CD4-positive, alpha-beta memory T cell (primary cell): ENCODE measurements around the gene GRID1. TPM values are rescaled to one million over a fixed set of nuclear protein-coding genes. Genes with fewer than 3 reads are reported as not detected.

Source experiments
- CTCF ChIA-PET: fragments of 350-600 bp; sonication (Branson Sonifier 250); formaldehyde crosslinking; loops from one replicate; lab custom pipeline; 2021; ENCODE audit warnings: inconsistent platforms; ENCODE audit not compliant: partially characterized antibody; lab: Charles Lee
- POLR2A ChIA-PET: fragments of 350-600 bp; sonication (Branson Sonifier 250); formaldehyde crosslinking; loops from one replicate; lab custom pipeline; 2021; ENCODE audit not compliant: partially characterized antibody; lab: Charles Lee
- DNase-seq, 5 donors: peaks; one replicate each; pipeline versions ENCODE4 v3.0.0 to v3.0.0-alpha.2; 2020 to 2022; ENCODE audit warnings: mixed read lengths in 1 of 5
- H3K27ac ChIP-seq: one replicate; pipeline ENCODE4 v1.7.0; 2013; ENCODE audit warnings: low read depth, low read length
- H3K27me3 ChIP-seq: 2 replicates; pipeline ENCODE4 v1.7.0; 2013; ENCODE audit warnings: mild to moderate bottlenecking, low read length, moderate library complexity; ENCODE audit not compliant: insufficient read depth
- H3K36me3 ChIP-seq: 2 replicates; pipeline ENCODE4 v1.7.0; 2013; ENCODE audit warnings: mild to moderate bottlenecking, low read length, moderate library complexity; ENCODE audit not compliant: insufficient read depth
- H3K4me1 ChIP-seq: 2 replicates; pipeline ENCODE4 v1.7.0; 2013; ENCODE audit warnings: mild to moderate bottlenecking, low read length, moderate library complexity; ENCODE audit not compliant: insufficient read depth
- H3K4me3 ChIP-seq, 2 donors: one replicate each; pipeline ENCODE4 v1.7.0; 2013; ENCODE audit warnings: low read length in 2 of 2, mild to moderate bottlenecking in 1 of 2
- H3K9me3 ChIP-seq, 2 donors: one replicate each; pipeline ENCODE4 v1.7.0; 2013; ENCODE audit warnings: low read length in 2 of 2, control low read depth in 1 of 2; ENCODE audit not compliant: control insufficient read depth in 1 of 2
- H3K27ac Mint-ChIP-seq, 7 donors: one replicate each; pipeline ENCODE4 v1.8.0; 2020 to 2021; ENCODE audit warnings: mixed read lengths in 7 of 7, mild to moderate bottlenecking in 6 of 7, inconsistent platforms in 3 of 7, moderate library complexity in 3 of 7
- H3K27me3 Mint-ChIP-seq, 2 donors: one replicate each; pipeline ENCODE4 v1.8.0; 2020 to 2021; ENCODE audit warnings: mixed read lengths in 2 of 2
- H3K36me3 Mint-ChIP-seq, 2 donors: one replicate each; pipeline ENCODE4 v1.8.0; 2020 to 2021; ENCODE audit warnings: mixed read lengths in 2 of 2, inconsistent platforms in 1 of 2, mild to moderate bottlenecking in 1 of 2
- H3K4me1 Mint-ChIP-seq, 4 donors: one replicate each; pipeline ENCODE4 v1.8.0; 2020 to 2021; ENCODE audit warnings: mixed read lengths in 4 of 4, mild to moderate bottlenecking in 1 of 4
- H3K4me3 Mint-ChIP-seq, 8 donors: one replicate each; pipeline ENCODE4 v1.8.0; 2020 to 2021; ENCODE audit warnings: mixed read lengths in 8 of 8, mild to moderate bottlenecking in 7 of 8, moderate library complexity in 6 of 8, inconsistent platforms in 3 of 8
- H3K9me3 Mint-ChIP-seq, 8 donors: one replicate each; pipeline ENCODE4 v1.8.0; 2020 to 2021; ENCODE audit warnings: mixed read lengths in 8 of 8, mild to moderate bottlenecking in 5 of 8, inconsistent platforms in 3 of 8, moderate library complexity in 1 of 8
- intact Hi-C: fragments of 100-400 bp; cut with micrococcal nuclease; formaldehyde crosslinking; loops from one replicate; pipeline ENCODE4 v1.15.1; 2023
- polyA plus RNA-seq, 2 donors: library from polyadenylated mRNA; unstranded; fragments of 300-500 nt; fragmentation: Illumina TruSeq; gene quantifications; one replicate each; pipeline ENCODE4 v1.2.3, GENCODE V29; 2021
- total RNA-seq, 2 experiments: library from RNA; stranded (reverse); gene quantifications; one replicate each; pipeline ENCODE4 v1.2.3, GENCODE V29; 2021

Gene GRID1
- total and polyA plus RNA-seq, 4 experiments from 2014 or later = not detected

DNA sequence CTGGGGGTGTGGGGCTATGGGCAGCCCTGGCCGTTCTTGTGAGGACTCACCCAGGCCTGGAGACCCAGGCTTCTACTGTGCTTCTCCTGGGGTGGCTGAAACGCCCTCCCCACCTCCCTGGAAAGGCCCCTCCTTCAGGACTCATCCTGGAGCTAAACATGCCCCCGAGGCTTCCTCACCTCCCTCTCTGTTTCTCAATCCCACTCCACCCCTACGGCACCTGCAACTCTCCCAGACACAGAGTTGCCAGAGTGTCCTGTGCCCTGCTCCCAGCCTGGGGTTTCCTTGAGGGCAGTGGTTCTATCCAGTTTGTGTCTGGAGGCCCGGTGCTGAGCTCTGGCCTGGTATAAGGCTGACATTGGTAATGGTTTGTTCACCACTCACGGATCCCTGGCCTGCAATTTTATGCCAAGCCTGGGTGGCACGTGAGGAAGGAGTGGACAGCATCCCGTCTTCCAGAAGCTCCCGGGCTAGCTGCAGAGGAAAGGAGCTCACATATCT is 68.0 kb downstream of the GRID1 start:
- peaks cover 0 to 2% (median 0%) of the 10 kb centered on the region in 8 donors for H3K9me3 Mint-ChIP-seq
- ChIA-PET CTCF (no interaction called here), POLR2A (no interaction called here)
- no peak overlapping the region for H3K4me3 Mint-ChIP-seq
- intact Hi-C loops = no loop called here
- no peak overlapping the region for H3K27ac ChIP-seq
- H3K9me3 ChIP-seq = no peaks in the 10 kb centered on the region
- H3K27me3 Mint-ChIP-seq = peaks cover 8 to 16% of the 10 kb centered on the region in 2 donors
- H3K36me3 ChIP-seq = no peaks in the 10 kb centered on the region
- H3K27me3 ChIP-seq = no peaks in the 10 kb centered on the region
- H3K4me1 Mint-ChIP-seq = no peaks in the 10 kb centered on the region
- H3K36me3 Mint-ChIP-seq = no peaks in the 10 kb centered on the region
- no peak overlapping the region for H3K4me3 ChIP-seq
- no peak overlapping the region for H3K27ac Mint-ChIP-seq
- DNase-seq = no peak
- H3K4me1 ChIP-seq = no peaks in the 10 kb centered on the region

DNA sequence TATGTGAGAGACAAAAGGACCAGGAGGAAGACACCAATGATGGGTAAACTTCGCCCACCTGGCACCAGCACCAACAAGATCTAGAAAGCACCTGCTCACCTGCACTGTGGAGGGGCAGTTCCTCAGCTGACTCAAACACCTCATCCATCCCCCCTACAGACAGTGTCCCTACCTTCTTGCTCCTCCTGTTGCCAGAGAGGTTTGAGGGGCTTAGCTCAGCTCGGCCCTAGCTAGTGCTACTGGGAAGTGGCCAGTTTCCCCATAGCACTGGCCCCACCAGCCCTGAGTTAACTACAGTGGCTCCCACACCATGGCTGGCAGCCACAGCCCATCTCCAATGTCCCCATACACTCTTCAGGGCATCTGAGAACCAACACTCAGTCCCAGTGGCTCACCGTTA is 70.8 kb downstream of the GRID1 start:
- H3K4me3 Mint-ChIP-seq = no peak overlapping the region
- Histone ChIP-seq H3K4me3 (no peak overlapping the region), H3K4me1 (no peaks in the 10 kb centered on the region), H3K27me3 (no peaks in the 10 kb centered on the region), H3K9me3 (no peaks in the 10 kb centered on the region), H3K36me3 (no peaks in the 10 kb centered on the region), H3K27ac (no peak overlapping the region)
- no peak overlapping the region for H3K27ac Mint-ChIP-seq
- H3K9me3 Mint-ChIP-seq = peaks cover 0 to 2% (median 0%) of the 10 kb centered on the region in 8 donors
- CTCF ChIA-PET = no interaction called here
- intact Hi-C loops = no loop called here
- POLR2A ChIA-PET = no interaction called here
- peaks cover 11 to 12% of the 10 kb centered on the region in 2 donors for H3K27me3 Mint-ChIP-seq
- H3K4me1 Mint-ChIP-seq = no peaks in the 10 kb centered on the region
- H3K36me3 Mint-ChIP-seq = no peaks in the 10 kb centered on the region
- DNase-seq = no peak

DNA sequence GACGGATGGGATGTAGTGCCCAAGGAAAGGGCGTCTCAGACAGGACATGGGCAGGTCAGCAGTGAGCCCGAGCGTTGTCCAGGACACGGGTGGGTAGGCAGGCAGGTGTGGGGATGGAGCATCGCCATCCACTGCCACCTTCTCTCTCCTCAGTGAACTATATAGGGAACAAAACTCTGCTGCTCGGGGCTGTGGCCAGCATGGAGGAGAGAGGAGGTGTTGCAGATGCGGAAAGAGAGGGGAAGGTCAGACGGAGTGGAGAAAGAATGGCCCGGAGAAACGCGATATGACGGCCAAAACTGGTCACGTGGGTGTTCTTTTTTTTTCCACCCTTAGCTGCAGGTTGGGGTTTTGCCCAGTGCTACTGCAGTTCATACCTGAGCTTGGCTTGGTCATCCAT is 71.2 kb downstream of the GRID1 start:
- Histone ChIP-seq H3K9me3 (no peaks in the 10 kb centered on the region), H3K27me3 (no peaks in the 10 kb centered on the region), H3K4me1 (no peaks in the 10 kb centered on the region), H3K27ac (no peak overlapping the region), H3K4me3 (no peak overlapping the region), H3K36me3 (no peaks in the 10 kb centered on the region)
- Mint-ChIP-seq H3K27ac (no peak overlapping the region), H3K4me1 (no peaks in the 10 kb centered on the region), H3K9me3 (peaks cover 0 to 2% (median 0%) of the 10 kb centered on the region in 8 donors), H3K4me3 (no peak overlapping the region), H3K36me3 (no peaks in the 10 kb centered on the region), H3K27me3 (peaks cover 11 to 12% of the 10 kb centered on the region in 2 donors)
- ChIA-PET POLR2A (no interaction called here), CTCF (no interaction called here)
- intact Hi-C loops = no loop called here
- DNase-seq = no peak

DNA sequence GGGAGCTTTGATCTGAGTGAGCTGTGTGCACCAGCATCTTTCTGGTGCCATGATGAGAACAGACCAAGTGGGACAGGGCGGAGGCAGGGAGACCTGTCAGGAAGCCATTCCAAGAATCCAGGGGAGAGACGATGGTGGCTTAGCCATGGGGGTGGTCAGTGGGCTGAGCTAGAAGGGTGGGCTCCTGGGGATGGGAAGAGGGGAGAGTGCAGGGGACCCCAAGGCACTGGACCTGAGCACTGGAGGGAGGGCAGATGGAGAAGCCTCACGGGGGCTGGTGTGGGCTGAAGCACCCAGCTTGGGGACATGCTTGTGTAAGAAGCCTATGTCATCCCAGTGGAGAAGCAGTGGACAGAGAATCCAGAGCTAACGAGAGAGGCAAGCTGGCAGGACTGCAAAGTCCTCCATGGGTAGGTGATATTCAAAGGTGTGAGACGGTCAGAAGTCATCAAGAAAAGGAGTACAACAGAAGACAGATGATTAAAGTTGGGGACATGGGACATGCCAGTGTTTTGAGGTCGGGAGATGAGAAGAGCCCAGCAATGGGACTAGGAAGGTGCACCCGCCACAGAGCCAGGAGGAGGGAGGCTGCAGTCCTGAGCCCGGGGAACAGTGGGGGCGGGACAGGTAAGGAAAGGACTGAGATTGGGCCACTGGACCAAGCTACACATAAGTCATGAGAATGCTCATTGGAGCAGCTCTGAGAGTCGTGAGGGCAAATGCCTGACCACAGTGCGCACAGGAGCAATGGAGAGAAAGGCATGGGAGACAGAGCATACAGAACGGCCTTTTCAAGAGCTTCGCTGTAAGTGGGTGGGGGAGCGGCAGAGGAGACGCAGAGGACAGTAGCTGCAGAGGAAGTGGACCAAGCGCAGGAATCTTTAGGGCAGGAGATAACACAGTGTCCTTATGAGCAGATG is 72.0 kb downstream of the GRID1 start:
- no peak overlapping the region for H3K27ac ChIP-seq
- no peaks in the 10 kb centered on the region for H3K36me3 ChIP-seq
- ChIA-PET POLR2A (no interaction called here), CTCF (no interaction called here)
- no peak overlapping the region for H3K27ac Mint-ChIP-seq
- intact Hi-C loops = no loop called here
- H3K36me3 Mint-ChIP-seq = no peaks in the 10 kb centered on the region
- peaks cover 8 to 12% of the 10 kb centered on the region in 2 donors for H3K27me3 Mint-ChIP-seq
- H3K9me3 Mint-ChIP-seq = peaks cover 0 to 2% (median 0%) of the 10 kb centered on the region in 8 donors
- no peak for DNase-seq
- no peak overlapping the region for H3K4me3 ChIP-seq
- no peaks in the 10 kb centered on the region for H3K4me1 ChIP-seq
- H3K9me3 ChIP-seq = no peaks in the 10 kb centered on the region
- H3K4me3 Mint-ChIP-seq = peak overlapping the region in 1 of 8 donors; percentile 22
- H3K27me3 ChIP-seq = no peaks in the 10 kb centered on the region
- H3K4me1 Mint-ChIP-seq = no peaks in the 10 kb centered on the region

DNA sequence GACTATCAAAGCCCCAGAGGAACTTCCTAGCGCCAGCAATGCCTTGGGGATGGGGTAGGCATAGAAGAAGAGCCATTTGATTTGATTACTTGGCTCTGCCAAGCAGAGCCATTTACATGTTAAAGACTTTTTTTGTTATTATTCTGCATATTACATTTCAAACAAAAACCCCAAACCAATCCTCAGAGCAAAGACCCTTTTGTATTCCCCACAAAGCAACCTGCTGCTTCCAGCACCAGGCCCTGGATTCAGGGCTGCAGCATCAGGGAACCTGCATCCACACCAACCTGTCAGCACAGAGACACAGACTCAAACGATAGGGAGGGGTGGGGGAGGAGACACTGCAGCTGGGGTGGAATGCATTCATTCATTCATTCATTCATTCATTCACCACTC is 73.2 kb downstream of the GRID1 start:
- Mint-ChIP-seq H3K9me3 (peaks cover 0 to 5% (median 0%) of the 10 kb centered on the region in 8 donors), H3K4me3 (no peak overlapping the region), H3K27me3 (peaks cover 10 to 12% of the 10 kb centered on the region in 2 donors), H3K27ac (no peak overlapping the region), H3K4me1 (no peaks in the 10 kb centered on the region), H3K36me3 (no peaks in the 10 kb centered on the region)
- intact Hi-C loops = no loop called here
- H3K9me3 ChIP-seq = no peaks in the 10 kb centered on the region
- CTCF ChIA-PET = no interaction called here
- H3K27ac ChIP-seq = no peak overlapping the region
- H3K4me1 ChIP-seq = no peaks in the 10 kb centered on the region
- POLR2A ChIA-PET = no interaction called here
- no peak for DNase-seq
- no peaks in the 10 kb centered on the region for H3K36me3 ChIP-seq
- no peaks in the 10 kb centered on the region for H3K27me3 ChIP-seq
- no peak overlapping the region for H3K4me3 ChIP-seq

DNA sequence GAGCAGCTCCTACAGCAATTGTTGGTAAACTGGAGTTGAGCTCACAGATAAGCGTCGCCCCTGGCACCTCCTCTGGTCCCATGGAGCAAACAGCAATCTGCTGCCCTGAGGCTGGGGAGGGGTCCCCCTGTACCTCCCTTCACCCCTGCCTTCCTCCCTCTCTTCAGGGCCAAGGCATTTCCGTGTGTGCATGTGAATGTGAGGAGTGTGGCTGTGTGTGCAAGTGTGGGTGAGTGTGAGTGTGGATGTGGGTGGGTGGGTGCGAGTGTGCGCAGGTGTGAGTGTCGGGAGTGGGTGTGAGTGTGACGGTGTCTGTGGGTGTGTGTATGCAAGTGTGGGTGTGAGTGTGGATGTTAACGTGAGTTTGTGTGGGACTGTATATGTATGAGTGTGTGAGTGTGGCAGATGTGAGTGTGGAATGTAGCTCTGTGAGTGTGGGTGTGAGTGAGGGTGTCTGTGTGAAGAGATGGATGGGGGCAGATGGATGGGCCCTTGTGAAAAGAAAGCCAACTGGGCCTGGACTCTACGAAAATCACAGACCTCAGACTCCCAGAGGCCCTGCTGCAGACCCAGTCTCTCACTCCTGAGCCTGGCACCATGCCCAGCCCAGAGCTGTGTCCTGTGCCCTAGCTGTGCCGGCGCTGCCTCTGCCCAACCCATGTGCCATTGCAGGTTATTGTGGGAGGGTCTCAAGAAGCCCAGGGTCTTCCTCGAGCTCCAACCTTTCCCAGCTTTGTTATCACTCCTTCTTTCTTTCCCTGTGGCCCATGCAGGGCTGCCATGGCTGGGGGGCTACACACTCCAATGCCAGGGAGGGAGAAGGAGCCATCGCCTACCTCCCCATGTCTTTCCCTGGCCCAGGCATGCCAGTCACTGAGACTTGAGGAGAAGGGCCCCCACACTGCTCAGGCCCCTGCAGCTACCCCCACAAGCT is 73.9 kb downstream of the GRID1 start:
- Histone ChIP-seq H3K4me3 (no peak overlapping the region), H3K4me1 (no peaks in the 10 kb centered on the region), H3K36me3 (no peaks in the 10 kb centered on the region), H3K27me3 (no peaks in the 10 kb centered on the region), H3K9me3 (no peaks in the 10 kb centered on the region), H3K27ac (no peak overlapping the region)
- Mint-ChIP-seq H3K4me1 (no peaks in the 10 kb centered on the region), H3K27me3 (peaks cover 10 to 12% of the 10 kb centered on the region in 2 donors), H3K4me3 (no peak overlapping the region), H3K9me3 (peaks cover 0 to 5% (median 0%) of the 10 kb centered on the region in 8 donors), H3K36me3 (no peaks in the 10 kb centered on the region), H3K27ac (peak overlapping the region in 1 of 7 donors; percentile 2)
- POLR2A ChIA-PET = no interaction called here
- no peak for DNase-seq
- intact Hi-C loops = no loop called here
- CTCF ChIA-PET = no interaction called here
